ENCODE measurements around the gene GNB1L.

DNA sequence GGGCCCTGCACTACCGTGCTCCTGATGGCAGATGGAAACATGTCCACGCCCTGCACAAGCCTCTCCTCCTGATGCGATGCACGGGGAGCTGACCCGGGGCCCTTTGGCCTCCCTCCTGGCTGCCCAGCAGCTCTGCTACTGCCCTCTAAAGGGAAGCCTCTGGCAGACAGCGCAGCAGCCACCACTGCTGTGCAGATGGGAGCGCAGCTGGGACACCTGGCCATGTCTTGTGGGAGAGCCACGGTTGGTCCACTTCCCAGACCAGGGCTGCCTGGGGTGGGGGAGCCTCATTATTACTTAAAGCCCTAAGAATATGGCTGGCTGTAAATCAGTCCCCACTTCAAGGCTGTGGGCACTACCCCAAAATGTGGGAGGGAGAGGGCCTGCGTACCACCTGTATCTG, 55.8 kb downstream of the GNB1L start:
- TF ChIP-seq CTCF (IDR thresholded peaks at IDR 0.05; ENCODE audit: poor library complexity, severe bottlenecking) (no peak), POLR2AphosphoS5 (IDR thresholded peaks at IDR 0.05) (no peak), MXI1 (conservative IDR thresholded peaks at IDR 0.05; ENCODE audit: poor library complexity, severe bottlenecking) (no peak), RAD21 (conservative IDR thresholded peaks at IDR 0.05) (no peak), EP300 (conservative IDR thresholded peaks at IDR 0.05; ENCODE audit: poor library complexity, severe bottlenecking) (no peak)
- TF ChIP-seq, protein P1, sequence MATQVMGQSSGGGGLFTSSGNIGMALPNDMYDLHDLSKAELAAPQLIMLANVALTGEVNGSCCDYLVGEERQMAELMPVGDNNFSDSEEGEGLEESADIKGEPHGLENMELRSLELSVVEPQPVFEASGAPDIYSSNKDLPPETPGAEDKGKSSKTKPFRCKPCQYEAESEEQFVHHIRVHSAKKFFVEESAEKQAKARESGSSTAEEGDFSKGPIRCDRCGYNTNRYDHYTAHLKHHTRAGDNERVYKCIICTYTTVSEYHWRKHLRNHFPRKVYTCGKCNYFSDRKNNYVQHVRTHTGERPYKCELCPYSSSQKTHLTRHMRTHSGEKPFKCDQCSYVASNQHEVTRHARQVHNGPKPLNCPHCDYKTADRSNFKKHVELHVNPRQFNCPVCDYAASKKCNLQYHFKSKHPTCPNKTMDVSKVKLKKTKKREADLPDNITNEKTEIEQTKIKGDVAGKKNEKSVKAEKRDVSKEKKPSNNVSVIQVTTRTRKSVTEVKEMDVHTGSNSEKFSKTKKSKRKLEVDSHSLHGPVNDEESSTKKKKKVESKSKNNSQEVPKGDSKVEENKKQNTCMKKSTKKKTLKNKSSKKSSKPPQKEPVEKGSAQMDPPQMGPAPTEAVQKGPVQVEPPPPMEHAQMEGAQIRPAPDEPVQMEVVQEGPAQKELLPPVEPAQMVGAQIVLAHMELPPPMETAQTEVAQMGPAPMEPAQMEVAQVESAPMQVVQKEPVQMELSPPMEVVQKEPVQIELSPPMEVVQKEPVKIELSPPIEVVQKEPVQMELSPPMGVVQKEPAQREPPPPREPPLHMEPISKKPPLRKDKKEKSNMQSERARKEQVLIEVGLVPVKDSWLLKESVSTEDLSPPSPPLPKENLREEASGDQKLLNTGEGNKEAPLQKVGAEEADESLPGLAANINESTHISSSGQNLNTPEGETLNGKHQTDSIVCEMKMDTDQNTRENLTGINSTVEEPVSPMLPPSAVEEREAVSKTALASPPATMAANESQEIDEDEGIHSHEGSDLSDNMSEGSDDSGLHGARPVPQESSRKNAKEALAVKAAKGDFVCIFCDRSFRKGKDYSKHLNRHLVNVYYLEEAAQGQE (IDR thresholded peaks at IDR 0.05; ENCODE audit: borderline replicate concordance) = no peak
